Psoas muscle (tissue), 8 donors: Measurements from ENCODE around the gene SH3D19. TPM values are rescaled to one million over a fixed set of nuclear protein-coding genes. Genes with fewer than 3 reads are reported as not detected.

ENCODE experiments used
- ATAC-seq, 4 donors: fragments of 200-7000 bp; cut with Tn5 transposase; one replicate each; pipeline ENCODE4 v1.9.1; 2020; ENCODE audit warnings: moderate library complexity in 3 of 4, mild to moderate bottlenecking in 2 of 4
- DNase-seq, 2 donors: peaks; one replicate each; pipeline ENCODE4 v3.0.0-alpha.2; 2020
- H3K27ac ChIP-seq: fragments of 200-600 bp; one replicate; pipeline ENCODE4 v1.8.0; 2022
- H3K27me3 ChIP-seq, 3 donors: fragments of 200-600 bp in 1 of 3; one replicate each; pipeline versions ENCODE4 v1.6.1 to v1.8.0; 2013 to 2022; ENCODE audit warnings: low read length in 2 of 3, mild to moderate bottlenecking in 2 of 3, moderate library complexity in 1 of 3; ENCODE audit not compliant: insufficient read depth in 3 of 3
- H3K36me3 ChIP-seq, 2 donors: fragments of 200-600 bp in 1 of 2; one replicate each; pipeline versions ENCODE4 v1.6.1 to v1.8.0; 2013 to 2022; ENCODE audit warnings: low read depth in 1 of 2, mild to moderate bottlenecking in 1 of 2, moderate library complexity in 1 of 2; ENCODE audit not compliant: insufficient read depth in 1 of 2
- H3K4me1 ChIP-seq: fragments of 200-600 bp; one replicate; pipeline ENCODE4 v1.8.0; 2022
- H3K4me3 ChIP-seq: fragments of 200-600 bp; one replicate; pipeline ENCODE4 v1.8.0; 2022; ENCODE audit warnings: mild to moderate bottlenecking
- H3K9me3 ChIP-seq: fragments of 200-600 bp; one replicate; pipeline ENCODE4 v1.8.0; 2022
- CTCF ChIP-seq: fragments of 200-600 bp; IDR thresholded peaks from one replicate; pipeline ENCODE4 v1.8.0; 2022; ENCODE audit warnings: antibody characterized with exemption
- WGBS, 3 donors: extraction: QIAGEN DNeasy Blood & Tissue Kit; methylation state at CpG; one replicate each; pipeline versions ENCODE4 v1.1.6 to v1.1.7; 2013; 5-methylcytosine and 5-hydroxymethylcytosine counted together
- intact Hi-C, 2 donors: fragments of 100-400 bp; cut with DNase I; formaldehyde crosslinking; loops; one replicate each; pipeline versions ENCODE4 v1.11.0 to v1.14.2; 2022
- polyA plus RNA-seq, 3 donors: library from polyadenylated mRNA; stranded (reverse); fragments of 200-250 nt; gene quantifications; one replicate each; pipeline ENCODE4 v1.2.3, GENCODE V29; 2013
- total RNA-seq, 4 donors: library from RNA; stranded (reverse); fragmentation: NEBNext Ultra II Directional in 2 of 4; extraction: Animal tissue kit (Norgen Biotek cat#: 25700) in 2 of 4; gene quantifications; one replicate each; pipeline versions ENCODE4 v1.2.1 to v1.2.4, GENCODE V29; 2021 to 2023
- donor health status: healthy with polysubstance abuse.
- donor health status: DM: no; HTN: no; CAD: no; lungs with moderate emphysema.
- donor health status: Bipolar disorder and iron deficiency.
- donor health status: healthy.
- donor health status: DM: yes; HTN: yes; CAD: no.
- donor health status: DM: no; HTN: no; CAD: no.
- donor health status: DM: no; HTN: no; CAD: no.
- donor health status: DM: yes; HTN: yes; CAD: no.

The SH3D19 gene
- total and polyA plus RNA-seq, 7 donors = 7.0 to 59.0 (median 26.9) TPM

- ATAC-seq = no peak
- intact Hi-C loops = no loop called here
- no peak for DNase-seq
- Histone ChIP-seq H3K4me3 (no peak overlapping the region), H3K36me3 (no peaks in the 10 kb centered on the region), H3K27me3 (no peaks in the 10 kb centered on the region), H3K9me3 (no peaks in the 10 kb centered on the region), H3K4me1 (peaks cover 3% of the 10 kb centered on the region), H3K27ac (no peak overlapping the region)
- no peak for TF ChIP-seq CTCF
- 77 to 96% (median 93%) methylated on average over 2 of the region's 2 CpGs for WGBS, 3 donors
Measured at GRCh38 chr4:151248519-151248918, 76.9 kb downstream of the SH3D19 start.

GRCh38 chr4:151247395-151247794 is 78.0 kb downstream of the SH3D19 start:
- Histone ChIP-seq H3K36me3 (no peaks in the 10 kb centered on the region), H3K27ac (no peak overlapping the region), H3K4me1 (peaks cover 3% of the 10 kb centered on the region), H3K27me3 (no peaks in the 10 kb centered on the region), H3K4me3 (no peak overlapping the region), H3K9me3 (no peaks in the 10 kb centered on the region)
- ATAC-seq (no peak), DNase-seq (no peak)
- intact Hi-C loops = no loop called here
- 97 to 99% (median 97%) methylated on average over 2 of the region's 2 CpGs for WGBS, 3 donors
- no peak for TF ChIP-seq CTCF

- Histone ChIP-seq H3K9me3 (no peaks in the 10 kb centered on the region), H3K4me3 (no peak overlapping the region), H3K27ac (no peak overlapping the region), H3K4me1 (peaks cover 3% of the 10 kb centered on the region), H3K27me3 (no peaks in the 10 kb centered on the region), H3K36me3 (no peaks in the 10 kb centered on the region)
- intact Hi-C loops = no loop called here
- WGBS, 3 donors = 94 to 100% (median 94%) methylated on average over 2 of the region's 2 CpGs
- DNase-seq (no peak), ATAC-seq (no peak)
- TF ChIP-seq CTCF = no peak
Measured at GRCh38 chr4:151246742-151247141, 78.7 kb downstream of the SH3D19 start.

- ATAC-seq (no peak), DNase-seq (no peak)
- no peaks in the 10 kb centered on the region for H3K4me1 ChIP-seq
- WGBS, 3 donors = 93 to 98% (median 96%) methylated on average over 2 of the region's 2 CpGs
- H3K36me3 ChIP-seq = no peaks in the 10 kb centered on the region
- H3K27me3 ChIP-seq = no peaks in the 10 kb centered on the region
- no peak overlapping the region for H3K4me3 ChIP-seq
- no peak for TF ChIP-seq CTCF
- intact Hi-C loops = no loop called here
- no peaks in the 10 kb centered on the region for H3K9me3 ChIP-seq
- no peak overlapping the region for H3K27ac ChIP-seq
Measured at GRCh38 chr4:151242305-151242704, 83.1 kb downstream of the SH3D19 start.

GRCh38 chr4:151239608-151240007 is 85.8 kb downstream of the SH3D19 start:
- Histone ChIP-seq H3K36me3 (no peaks in the 10 kb centered on the region), H3K4me3 (no peak overlapping the region), H3K27me3 (no peaks in the 10 kb centered on the region), H3K4me1 (no peaks in the 10 kb centered on the region), H3K9me3 (no peaks in the 10 kb centered on the region), H3K27ac (no peak overlapping the region)
- no peak for TF ChIP-seq CTCF
- DNase-seq = no peak
- WGBS, 3 donors = 96 to 98% (median 97%) methylated on average over 3 of the region's 3 CpGs
- intact Hi-C loops = no loop called here
- ATAC-seq = no peak
